ENCODE data around the gene SRRD.

DNA sequence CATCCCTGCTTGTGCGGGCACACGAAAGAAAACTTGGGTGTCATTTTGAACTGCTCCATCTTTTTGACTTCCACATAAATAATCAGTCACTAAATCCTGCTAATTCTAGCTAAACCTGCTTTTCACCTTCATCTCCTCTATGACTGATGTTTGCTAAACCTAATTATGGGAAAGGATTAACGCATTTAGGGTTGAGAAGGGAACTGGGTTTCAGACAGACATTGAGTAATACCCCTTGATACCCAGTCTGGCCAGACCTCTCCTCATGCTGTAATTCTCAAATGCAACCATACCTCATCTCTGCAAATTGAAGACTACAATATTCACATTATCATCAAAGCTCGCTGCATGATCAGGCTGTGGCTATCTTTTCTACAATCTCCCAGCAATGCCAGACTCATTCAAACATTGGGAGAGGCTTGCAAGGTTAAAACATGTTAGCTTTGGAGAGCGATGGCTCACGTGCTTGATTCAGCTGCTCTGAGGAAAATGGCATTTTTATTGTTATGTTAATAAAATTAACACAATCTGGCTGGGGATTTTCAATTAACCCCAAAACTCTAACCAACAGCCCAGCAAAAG, 2.5 kb upstream of the SRRD start:
- TF ChIP-seq CTCF (IDR thresholded peaks at IDR 0.05) (no peak), POLR2A (IDR thresholded peaks at IDR 0.05) (no peak)

Measured in esophagus squamous epithelium (tissue), 4 donors.